ENCODE measurements around the gene GNPTG. TPM values are rescaled to one million over a fixed set of nuclear protein-coding genes. Genes with fewer than 3 reads are reported as not detected.

Gene GNPTG
- total RNA-seq, 1 donor from 2014 or later = 101 TPM

DNA sequence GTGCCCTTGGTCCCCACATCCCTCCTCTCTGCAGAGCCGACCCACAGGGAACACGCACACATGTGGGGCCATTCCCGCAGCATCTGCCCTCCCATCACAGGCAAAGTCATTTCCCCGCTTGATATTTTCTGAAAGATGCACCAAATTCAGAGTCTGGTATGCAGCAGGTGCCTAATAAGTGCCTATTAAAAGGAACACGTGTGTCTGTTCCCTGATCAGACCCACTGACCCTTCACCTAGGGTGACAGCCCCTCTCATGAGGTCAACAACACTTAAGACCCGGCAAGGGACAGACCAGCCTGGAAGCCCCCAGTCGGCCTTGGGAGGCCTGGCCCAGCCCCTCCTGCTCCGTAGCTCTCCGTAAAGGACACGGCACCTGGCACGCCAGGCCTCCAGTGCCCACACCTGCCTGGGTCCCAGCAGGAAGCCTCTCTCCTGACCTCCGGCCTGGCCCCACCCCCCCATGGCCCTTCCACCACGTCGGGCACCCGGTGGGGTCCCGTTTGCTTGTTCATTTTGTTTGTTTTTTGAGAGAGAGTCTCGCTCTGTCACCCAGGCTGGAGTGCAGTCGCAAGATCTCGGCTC is 42.7 kb downstream of the GNPTG start:
- no peak for DNase-seq (ENCODE audit: low read depth)

DNA sequence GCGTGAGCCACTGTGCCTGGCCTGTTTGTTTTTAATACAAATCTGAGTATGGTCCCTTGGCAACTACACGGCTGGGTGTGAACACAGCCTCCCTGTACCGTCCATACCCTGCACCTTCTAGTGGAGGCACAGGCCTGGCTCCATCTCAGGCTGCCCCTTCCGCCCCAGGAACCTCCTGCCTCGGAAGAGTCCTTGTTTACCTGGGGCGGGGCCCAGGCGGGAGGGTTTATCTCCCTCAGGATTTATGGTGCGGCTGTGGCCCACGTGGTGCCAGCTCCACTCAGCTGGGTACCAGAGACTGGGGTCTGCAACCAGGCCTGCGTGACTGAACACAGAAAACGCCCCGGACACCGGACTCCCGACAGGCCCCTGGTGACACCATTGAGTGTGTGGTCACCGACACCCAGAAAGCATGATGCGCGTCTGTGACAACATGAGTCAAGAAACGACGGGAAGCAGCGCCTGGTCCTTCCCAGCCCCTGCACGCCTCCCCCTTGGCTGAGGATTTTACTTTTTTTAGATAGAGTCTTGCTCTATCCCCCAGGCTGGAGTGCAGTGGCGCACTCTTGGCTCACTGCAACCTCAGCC is 43.8 kb downstream of the GNPTG start:
- DNase-seq (ENCODE audit: low read depth) = no peak

DNA sequence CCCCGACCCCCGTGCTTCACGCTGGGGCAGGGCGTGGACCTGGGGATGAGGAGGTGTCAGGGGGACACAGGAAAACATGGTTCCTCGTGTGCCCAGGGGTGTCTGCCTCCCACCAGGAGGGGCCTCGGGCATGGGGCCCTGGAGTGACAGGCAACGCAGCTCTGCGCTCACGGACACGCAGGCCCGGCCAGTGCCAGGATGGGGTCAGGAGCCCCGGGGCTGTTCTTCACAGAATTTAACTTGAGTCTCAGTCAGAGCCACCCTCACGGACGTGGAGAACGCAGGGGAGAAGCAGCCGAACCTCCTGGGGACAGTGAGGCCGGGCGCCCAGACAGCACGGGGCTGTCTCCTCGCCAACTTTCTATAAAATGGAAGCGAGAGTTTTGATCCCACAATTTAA is 46.0 kb downstream of the GNPTG start:
- no peak for DNase-seq (ENCODE audit: low read depth)

DNA sequence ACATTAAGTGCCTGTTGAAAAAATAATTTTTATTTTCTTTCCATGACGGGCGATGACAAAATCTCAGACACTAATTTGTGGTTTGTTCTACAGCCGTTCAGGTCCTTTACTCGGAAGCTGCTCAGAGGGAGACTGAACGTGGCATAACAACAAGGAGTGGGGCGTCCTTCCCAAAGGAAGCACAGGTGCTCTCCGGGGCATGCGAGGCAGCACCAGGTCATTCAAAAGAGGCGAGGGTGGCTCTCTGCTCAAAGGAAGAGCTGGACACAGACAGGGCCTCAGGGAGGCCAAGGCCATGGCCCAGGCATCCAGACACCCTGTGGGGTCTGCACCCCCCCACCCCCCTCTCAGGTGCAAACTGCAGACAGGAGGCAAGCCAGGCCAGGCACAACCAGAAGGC is 46.6 kb downstream of the GNPTG start:
- DNase-seq (ENCODE audit: low read depth) = no peak

GRCh38 chr16:1398826-1399581 is 47.3 kb downstream of the GNPTG start:
- no peak for DNase-seq (ENCODE audit: low read depth)

DNA sequence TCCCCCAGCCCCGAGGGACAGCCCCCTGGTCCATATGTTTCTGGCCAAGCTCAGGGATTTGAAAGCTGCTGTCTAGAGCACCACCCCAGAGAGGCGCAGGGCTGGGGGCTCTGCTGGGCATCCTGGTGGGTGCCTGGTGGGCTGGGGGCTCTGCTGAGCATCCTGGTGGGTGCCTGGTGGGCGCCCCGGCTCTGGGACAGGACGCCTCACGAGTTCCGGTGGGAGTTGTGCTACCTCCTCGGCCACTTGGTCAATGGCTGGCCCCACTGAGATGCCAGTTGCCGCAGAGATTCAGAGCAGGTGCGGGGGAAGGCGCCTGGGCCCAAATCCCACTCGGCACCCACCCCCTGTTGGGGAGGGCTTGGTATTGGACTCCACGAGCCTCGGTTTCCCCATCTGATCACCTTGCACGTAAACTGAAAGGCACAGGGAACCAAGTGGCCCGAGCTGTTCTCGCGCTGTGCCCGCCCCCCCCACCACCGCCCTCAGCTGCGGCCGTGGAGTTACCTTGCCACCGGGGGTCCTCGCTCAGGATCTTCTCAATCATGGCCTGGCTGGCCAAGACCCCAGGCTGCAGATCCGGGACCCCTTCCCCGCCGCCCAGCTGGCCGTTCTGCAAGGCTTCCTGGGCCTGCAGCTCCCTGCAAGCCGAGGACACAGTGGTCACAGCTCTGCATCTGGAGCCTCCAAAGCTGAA is 49.5 kb downstream of the GNPTG start:
- DNase-seq (ENCODE audit: low read depth) = no peak

GRCh38 chr16:1401758-1402154 is 50.0 kb downstream of the GNPTG start:
- DNase-seq (ENCODE audit: low read depth) = no peak

DNA sequence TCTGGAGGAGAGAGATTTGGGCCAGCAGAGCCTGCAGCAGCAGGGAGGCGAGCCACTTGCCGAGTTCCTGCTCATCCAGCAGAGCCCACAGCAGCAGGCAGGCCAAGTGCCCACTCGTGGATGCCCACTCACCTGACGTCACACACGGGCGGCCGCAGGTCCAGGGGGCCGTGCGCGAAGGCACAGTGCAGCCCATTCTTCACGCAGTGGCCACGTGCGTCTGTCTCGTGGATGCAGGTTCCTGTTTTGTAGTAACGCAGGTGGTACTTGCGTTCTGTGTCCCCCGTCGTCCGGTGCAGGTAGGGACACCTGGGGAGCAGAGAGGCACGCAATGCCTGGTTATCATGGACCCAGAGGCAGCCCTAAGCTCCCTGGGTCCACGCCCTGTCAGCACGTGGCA is 51.3 kb downstream of the GNPTG start:
- DNase-seq (ENCODE audit: low read depth) = no peak

DNA sequence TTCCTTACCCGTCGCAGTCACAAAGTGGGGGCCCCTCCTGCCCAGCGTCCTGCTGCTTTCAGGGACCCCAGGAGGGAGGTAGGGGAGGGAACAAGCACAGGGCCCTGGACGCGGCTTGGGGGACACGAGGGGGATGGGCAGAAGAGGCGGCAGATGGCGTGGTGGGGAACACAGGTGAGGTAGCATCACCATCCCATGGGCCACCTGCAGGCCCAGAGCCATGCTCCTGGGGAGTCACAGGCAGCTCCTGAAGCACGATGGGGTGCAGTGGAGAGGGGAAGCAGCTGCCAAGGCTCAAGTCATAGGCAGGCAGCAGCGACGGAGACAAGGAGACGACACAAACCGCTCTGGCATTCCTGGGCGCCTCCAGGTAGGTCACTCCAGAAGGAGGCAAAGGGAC is 52.0 kb downstream of the GNPTG start:
- no peak for DNase-seq (ENCODE audit: low read depth)

DNA sequence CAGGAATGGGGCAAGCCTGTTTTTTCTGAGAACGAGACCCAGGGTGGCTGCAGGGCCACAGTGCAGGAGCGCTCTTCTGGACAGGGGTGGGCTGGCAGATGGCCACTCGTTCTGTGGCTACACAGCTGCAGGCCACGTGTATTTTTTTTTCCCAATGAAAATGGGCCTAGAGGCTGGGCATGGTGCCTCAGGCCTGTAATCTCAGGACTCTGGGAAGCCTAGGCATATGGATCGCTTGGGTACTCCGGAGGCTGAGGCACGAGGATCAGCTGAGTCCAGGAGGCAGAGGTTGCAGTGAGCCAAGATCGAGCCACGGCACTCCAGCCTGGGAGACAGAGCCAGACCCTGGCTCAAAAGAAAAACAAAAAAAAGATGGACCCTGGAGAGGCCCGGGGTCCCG is 56.0 kb downstream of the GNPTG start:
- no peak for DNase-seq (ENCODE audit: low read depth)

DNA sequence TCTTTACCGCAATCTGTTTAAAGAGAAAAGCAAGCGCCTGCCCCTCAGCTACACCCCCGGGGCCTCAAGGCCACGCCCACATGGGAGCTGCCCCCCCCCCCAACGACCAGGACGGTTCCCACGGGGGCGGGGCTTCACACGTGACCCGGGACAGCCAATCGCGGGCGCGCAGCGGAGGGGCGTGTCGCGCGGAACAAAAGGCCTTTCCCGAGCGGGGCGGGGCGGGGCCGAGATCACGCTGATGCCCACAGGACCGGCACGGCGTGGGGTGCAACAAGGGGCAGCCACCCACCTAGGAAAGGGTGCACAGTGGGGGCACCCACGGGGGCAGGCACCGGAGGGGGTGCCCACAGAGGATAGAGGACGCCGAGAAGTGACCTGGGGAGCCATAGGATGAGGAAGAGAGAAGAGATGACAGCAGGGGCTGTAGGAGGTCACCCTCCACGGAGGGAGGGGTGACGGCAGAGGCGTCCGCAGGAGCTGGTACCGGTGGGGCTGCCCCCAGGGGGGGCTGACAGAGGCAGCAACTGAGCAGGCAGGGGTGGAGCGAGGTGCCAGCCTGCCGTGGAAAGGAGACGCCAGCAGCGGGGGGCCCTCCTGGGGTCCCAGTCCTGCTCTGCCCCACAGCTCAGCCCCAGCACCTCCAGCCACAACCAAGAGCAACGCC is 56.6 kb downstream of the GNPTG start:
- DNase-seq (ENCODE audit: low read depth) = peak; percentile 46

GRCh38 chr16:1412847-1413246 is 61.1 kb downstream of the GNPTG start:
- DNase-seq (ENCODE audit: low read depth) = no peak

Other genes with a start within 250 kb of the GNPTG start
- 1.0 and 36.2 TPM in 2 replicates for gene CACNA1H, start 198.8 kb upstream of the GNPTG start, total RNA-seq
- not detected in 2 replicates for gene TPSG1, start 126.7 kb upstream of the GNPTG start, total RNA-seq
- gene TPSB2, start 121.7 kb upstream of the GNPTG start, total RNA-seq = not detected in 2 replicates
- not detected in 2 replicates for gene TPSAB1, start 111.2 kb upstream of the GNPTG start, total RNA-seq
- not detected in 2 replicates for gene TPSD1, start 95.9 kb upstream of the GNPTG start, total RNA-seq
- 64.3 and 90.0 TPM in 2 replicates for gene UBE2I, start 42.3 kb upstream of the GNPTG start, total RNA-seq
- 2.1 and 3.0 TPM in 2 replicates for gene BAIAP3, start 18.3 kb upstream of the GNPTG start, total RNA-seq
- gene TSR3, start 53 bp upstream of the GNPTG start, total RNA-seq = 56.9 and 85.1 TPM in 2 replicates
- gene UNKL, start 62.8 kb downstream of the GNPTG start, total RNA-seq = 5.4 and 13.8 TPM in 2 replicates
- gene UQCC4, start 68.8 kb downstream of the GNPTG start, total RNA-seq = 12.4 and 15.8 TPM in 2 replicates
- gene PERCC1, start 79.1 kb downstream of the GNPTG start, total RNA-seq = not detected in 2 replicates
- gene CCDC154, start 92.6 kb downstream of the GNPTG start, total RNA-seq = 0.25 TPM in 1 of 2 replicates, not detected in the other
- gene CLCN7, start 123.1 kb downstream of the GNPTG start, total RNA-seq = 43.6 and 79.8 TPM in 2 replicates
- gene PTX4, start 137.0 kb downstream of the GNPTG start, total RNA-seq = not detected in 2 replicates
- 11.1 and 19.8 TPM in 2 replicates for gene TELO2, start 141.4 kb downstream of the GNPTG start, total RNA-seq
- gene TMEM204, start 181.7 kb downstream of the GNPTG start, total RNA-seq = 0.10 TPM in 1 of 2 replicates, not detected in the other